ENCODE measurements around the gene SCUBE3. TPM values are rescaled to one million over a fixed set of nuclear protein-coding genes. Genes with fewer than 3 reads are reported as not detected.
A peak's percentile ranks its signal among the peaks of the same experiment; 100 is the strongest.

Gene SCUBE3
- total and polyA plus RNA-seq, 9 of the 15 experiments (the other 6 are each of a cell fraction or from before 2014, with no cell fraction given) = 0.01 to 0.11 TPM; not detected in 7

GRCh38 chr6:35259194-35259947 is 45.6 kb downstream of the SCUBE3 start, which contains the start of gene ZNF76 (continued):
- no peak for TF ChIP-seq WHSC1 (IDR thresholded peaks at IDR 0.05; ENCODE audit: low read length)
- TF ChIP-seq SREBF1 (IDR thresholded peaks at IDR 0.05; ENCODE audit: borderline replicate concordance, low read depth, low read length) = peak; percentile 79; the same call in 1 of the 2 replicates
- TF ChIP-seq TSC22D4 (tag; IDR thresholded peaks at IDR 0.05) = no peak
- TF ChIP-seq ZNF23 (CRISPR knock-in tag; IDR thresholded peaks at IDR 0.05) = no peak
- peak; percentile 74; the same call in 1 of the 2 replicates for TF ChIP-seq ZNF644 (tag; IDR thresholded peaks at IDR 0.05; ENCODE audit: low read depth)
- no peak for TF ChIP-seq HDAC6 (IDR thresholded peaks at IDR 0.05; ENCODE audit: low read depth, low read length)
- peak; percentile 86 for TF ChIP-seq FOSL1 (tag; conservative IDR thresholded peaks at IDR 0.05)
- TF ChIP-seq ZNF282 (CRISPR knock-in tag; IDR thresholded peaks at IDR 0.05) = no peak
- TF ChIP-seq KDM5B (IDR thresholded peaks at IDR 0.05; ENCODE audit: insufficient replicate concordance, low read depth, low read length) = peak; percentile 76
- TF ChIP-seq TRIM24 (IDR thresholded peaks at IDR 0.05) = peak; percentile 16 to 88; a peak in 2 of 4 replicates
- 0 out of 2 replicates have a peak, but pooled peaks have one; percentile 49 for TF ChIP-seq CEBPG (CRISPR knock-in tag; IDR thresholded peaks at IDR 0.05)
- no peak; a peak in 1 of 4 replicates for TF ChIP-seq CEBPG (tag; conservative IDR thresholded peaks at IDR 0.05 in 1 of 2, IDR thresholded peaks at IDR 0.05 in 1 of 2)
- TF ChIP-seq, protein P1, sequence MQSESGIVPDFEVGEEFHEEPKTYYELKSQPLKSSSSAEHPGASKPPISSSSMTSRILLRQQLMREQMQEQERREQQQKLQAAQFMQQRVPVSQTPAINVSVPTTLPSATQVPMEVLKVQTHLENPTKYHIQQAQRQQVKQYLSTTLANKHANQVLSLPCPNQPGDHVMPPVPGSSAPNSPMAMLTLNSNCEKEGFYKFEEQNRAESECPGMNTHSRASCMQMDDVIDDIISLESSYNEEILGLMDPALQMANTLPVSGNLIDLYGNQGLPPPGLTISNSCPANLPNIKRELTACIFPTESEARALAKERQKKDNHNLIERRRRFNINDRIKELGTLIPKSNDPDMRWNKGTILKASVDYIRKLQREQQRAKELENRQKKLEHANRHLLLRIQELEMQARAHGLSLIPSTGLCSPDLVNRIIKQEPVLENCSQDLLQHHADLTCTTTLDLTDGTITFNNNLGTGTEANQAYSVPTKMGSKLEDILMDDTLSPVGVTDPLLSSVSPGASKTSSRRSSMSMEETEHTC (IDR thresholded peaks at IDR 0.05) = peak; percentile 77; the same call in 1 of the 2 replicates
- TF ChIP-seq TCFL5 (CRISPR knock-in tag; conservative IDR thresholded peaks at IDR 0.05) = no peak
- TF ChIP-seq MXI1 (IDR thresholded peaks at IDR 0.05; ENCODE audit: low read depth, low read length) = peak; percentile 83
- TF ChIP-seq CHD1 (IDR thresholded peaks at IDR 0.05; ENCODE audit: low read length) = peak; percentile 77
- TF ChIP-seq TAF7 (tag; IDR thresholded peaks at IDR 0.05) = peak; percentile 45; the same call in 1 of the 2 replicates
- TF ChIP-seq PTRF (tag; IDR thresholded peaks at IDR 0.05) = no peak
- peak; percentile 89 for TF ChIP-seq ZEB2 (IDR thresholded peaks at IDR 0.05)
- TF ChIP-seq MAX (CRISPR knock-in tag; IDR thresholded peaks at IDR 0.05) = peak; percentile 88
- no peak for TF ChIP-seq ZNF224 (CRISPR knock-in tag; IDR thresholded peaks at IDR 0.05)
- peak; percentile 99 for TF ChIP-seq RBBP5 (IDR thresholded peaks at IDR 0.05; ENCODE audit: borderline replicate concordance, insufficient read depth, low read length, poor library complexity, severe bottlenecking)
- TF ChIP-seq ZBTB2 (IDR thresholded peaks at IDR 0.05) = peak; percentile 96
- TF ChIP-seq ZNF408 (CRISPR knock-in tag; IDR thresholded peaks at IDR 0.05; ENCODE audit: low read depth) = no peak
- peak; percentile 91 for TF ChIP-seq RNF2 (IDR thresholded peaks at IDR 0.05)
- no peak for TF ChIP-seq ZNF121 (CRISPR knock-in tag; conservative IDR thresholded peaks at IDR 0.05)
- peak; percentile 75 for TF ChIP-seq ELF2 (CRISPR knock-in tag; IDR thresholded peaks at IDR 0.05)
- no peak for TF ChIP-seq TFAM (CRISPR knock-in tag; conservative IDR thresholded peaks at IDR 0.05)
- TF ChIP-seq ZNF217 (CRISPR knock-in tag; IDR thresholded peaks at IDR 0.05) = no peak
